HG02973 (cell line): ENCODE measurements around the gene CEP152.
"Not testable (repeated sequence)": the region's sequence is repeated elsewhere in the genome, so short reads cannot be mapped to it uniquely, and the experiment has no call there.

ENCODE experiments used
- ATAC-seq: cut with Tn5 transposase; IDR thresholded peaks from one replicate; pipeline ENCODE4 v1.9.1; 2021; ENCODE audit warnings: moderate library complexity; ENCODE audit not compliant: unreplicated experiment

CEP152 gene

DNA sequence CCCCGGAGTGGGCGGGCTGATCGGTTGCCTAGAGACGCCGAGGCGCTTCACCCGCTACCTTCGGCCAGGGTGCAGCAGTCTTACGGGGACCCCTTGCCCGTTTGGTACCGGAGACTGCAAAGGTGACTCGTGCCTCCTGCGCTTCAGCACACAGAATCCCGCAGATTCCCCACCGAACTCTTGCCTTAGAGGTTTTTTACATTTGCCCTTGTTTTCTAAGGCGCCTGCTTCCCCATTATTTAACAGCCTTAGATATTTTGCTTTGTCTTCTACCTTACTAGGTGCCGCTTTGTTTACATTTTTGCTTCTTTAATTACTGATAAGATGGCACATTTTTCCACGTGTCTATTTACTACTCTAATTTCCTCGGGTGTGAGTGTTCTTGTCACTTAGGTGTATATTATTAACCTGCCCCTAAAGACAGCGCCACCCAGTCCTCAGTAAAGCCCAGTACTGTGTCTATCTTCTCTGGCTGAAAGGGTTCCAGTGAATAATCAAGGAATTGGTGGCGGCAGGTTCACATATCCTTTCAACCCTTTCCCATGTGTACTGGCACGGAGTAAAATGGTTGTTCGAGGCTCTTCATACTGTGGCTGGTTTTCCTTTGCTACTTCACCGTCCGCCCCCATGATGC is 573 bp upstream of the CEP152 start:
- no peak for ATAC-seq

DNA sequence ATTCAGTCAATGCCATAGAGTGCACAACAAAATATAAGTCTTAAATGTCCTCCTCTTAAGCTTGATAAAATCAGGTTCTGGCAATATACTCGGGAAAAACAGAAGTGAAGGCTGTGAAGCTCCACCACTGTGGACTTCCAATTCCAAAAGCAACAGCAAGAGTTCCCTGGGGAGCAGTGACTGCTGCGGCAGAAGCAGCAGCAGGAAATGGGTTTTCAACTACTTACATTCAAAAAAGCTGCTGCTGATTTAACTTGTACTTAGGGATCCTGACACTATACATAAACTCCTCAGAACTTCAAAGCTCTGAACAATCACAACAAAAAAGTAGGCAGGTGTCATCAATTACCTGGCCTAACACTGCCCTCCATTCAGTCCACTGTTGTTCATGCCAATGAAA is 4.7 kb downstream of the CEP152 start:
- ATAC-seq, result no peak

DNA sequence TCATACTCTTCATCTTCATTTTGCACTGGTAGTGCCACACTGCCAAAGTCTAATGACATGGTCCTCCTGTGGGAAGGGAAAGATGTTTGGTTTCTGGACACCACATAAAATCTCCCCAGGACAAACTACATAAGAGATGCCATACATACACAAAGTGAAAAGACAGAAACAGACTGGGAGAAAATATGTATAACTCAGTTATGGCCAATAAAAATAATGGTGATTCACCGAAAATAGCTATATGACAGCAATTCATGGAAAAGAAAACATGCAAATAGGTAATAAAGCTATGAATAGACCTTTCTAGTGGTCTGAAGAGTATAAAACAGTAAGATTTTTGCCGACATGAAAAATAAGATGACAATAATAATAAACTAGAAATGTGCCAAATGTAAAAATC is 5.3 kb downstream of the CEP152 start:
- no peak for ATAC-seq

DNA sequence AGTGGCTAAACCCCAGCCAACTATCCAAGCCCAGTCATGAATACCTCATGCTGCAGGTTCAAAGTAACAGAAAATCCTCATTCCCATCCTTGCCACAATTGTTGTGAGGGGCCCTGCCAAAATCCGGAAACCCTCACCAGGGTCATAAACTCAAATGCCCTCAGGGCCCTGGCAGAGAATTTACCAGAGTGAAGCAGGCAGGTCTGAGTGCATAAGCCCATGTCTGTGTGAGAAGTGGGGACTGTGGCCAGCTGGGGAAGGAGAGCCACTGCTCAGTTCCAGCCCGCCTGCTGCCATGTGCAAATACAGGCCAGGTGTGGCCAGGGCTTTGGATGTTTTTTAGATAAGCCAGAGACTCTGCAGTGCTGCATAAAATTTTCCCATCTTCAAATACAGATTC is 7.0 kb downstream of the CEP152 start:
- no peak for ATAC-seq

DNA sequence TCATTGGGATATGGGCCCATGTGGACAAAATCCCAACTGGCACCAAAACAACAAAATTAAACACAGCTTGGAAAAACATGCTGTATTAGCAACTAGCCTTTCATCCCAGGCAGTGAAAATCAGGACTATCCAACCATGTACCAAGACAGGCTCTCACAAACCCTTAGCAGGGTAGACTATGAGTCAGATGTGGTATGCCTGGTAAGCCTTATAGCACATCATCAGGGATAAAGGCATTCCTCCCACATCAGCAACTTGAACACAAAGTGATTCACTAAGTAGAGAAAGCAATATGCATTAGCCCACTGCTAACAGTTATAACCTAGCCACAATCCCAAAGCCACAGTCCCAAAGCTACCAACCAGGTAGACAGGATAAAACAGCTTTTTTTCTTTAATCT is 8.0 kb downstream of the CEP152 start:
- no peak for ATAC-seq

DNA sequence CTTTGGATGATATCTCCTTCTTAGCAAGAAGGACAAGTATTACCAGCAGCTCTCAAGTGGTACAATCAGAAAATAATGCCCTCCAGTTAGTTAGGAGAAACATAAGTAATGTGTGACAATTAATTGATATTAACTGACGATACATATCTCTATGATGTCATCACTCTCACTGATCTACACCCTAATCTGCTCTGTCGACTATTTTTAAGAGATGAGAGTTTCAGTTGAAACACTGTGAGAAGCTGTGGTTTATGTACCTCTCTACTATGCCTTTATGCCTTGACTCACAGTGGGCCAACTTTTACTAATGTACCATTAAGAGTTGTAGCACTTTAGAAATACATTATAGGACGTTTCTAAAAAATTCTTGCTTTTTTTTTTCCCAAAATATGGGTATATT is 8.6 kb downstream of the CEP152 start:
- no peak for ATAC-seq

DNA sequence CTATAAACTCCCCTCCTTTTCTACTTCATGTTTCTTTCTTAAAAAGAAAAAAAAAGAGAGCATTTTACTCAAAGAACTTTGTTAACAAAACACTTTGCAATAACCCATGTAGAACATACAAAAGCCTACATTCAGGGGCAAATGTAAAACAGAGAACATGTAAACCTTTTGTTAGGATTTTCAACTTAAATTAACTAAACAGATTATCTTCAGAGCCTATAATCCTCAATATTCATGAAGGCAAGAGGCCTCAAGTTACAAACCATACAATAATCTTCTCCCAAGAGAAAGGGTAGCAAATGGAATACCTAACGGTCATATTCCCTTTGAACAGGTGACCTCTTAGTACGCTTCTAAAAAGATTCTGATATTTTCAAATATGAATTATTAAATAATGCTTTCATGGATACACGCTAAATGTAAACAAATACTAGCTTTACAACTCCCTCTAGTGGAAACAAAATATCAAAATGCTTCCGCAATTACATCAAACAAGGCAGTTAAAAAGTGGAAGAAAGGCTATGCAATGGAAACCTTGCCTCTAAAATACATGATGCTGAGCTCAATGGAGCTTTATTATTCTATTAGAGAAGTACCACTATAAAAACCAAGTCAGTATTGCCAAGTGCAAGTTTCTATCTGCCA is 9.9 kb downstream of the CEP152 start:
- ATAC-seq, result no peak

DNA sequence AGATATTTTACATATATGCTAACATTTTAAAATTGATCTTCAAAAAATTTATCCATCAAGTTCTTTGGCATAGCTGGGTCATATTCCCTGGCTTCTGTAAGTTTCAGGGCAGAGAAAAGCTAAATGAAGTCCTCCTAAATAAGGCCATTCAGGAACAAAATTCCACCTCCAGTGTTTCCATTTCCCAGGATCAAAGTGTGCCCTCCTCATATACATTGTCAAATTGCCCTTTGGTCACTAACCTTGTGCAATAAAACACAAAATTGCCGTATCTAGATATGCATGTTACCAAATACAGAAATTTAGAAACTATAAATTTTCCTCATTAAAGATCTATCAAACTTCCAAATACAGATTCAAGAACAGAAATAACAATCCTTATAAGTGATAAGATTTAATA is 10.6 kb downstream of the CEP152 start:
- ATAC-seq, result no peak

DNA sequence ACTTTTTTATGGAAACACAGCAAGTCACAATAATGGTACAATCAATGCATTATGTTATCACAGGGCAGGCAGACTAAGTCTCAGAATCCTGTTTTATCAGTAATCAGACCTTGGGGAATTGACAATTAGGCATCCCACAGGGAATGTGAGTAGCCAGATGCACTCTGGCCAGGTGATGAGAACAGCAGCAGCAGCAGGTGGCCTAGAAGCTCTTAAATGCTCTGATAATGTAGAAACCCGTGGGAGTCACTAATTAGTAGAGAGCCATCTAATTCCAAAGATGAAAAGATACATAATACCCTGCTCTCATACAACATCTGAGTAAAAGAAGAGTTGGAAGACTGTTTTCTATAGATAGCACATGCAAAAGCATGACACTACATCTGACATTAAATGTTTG is 12.6 kb downstream of the CEP152 start:
- no peak for ATAC-seq

DNA sequence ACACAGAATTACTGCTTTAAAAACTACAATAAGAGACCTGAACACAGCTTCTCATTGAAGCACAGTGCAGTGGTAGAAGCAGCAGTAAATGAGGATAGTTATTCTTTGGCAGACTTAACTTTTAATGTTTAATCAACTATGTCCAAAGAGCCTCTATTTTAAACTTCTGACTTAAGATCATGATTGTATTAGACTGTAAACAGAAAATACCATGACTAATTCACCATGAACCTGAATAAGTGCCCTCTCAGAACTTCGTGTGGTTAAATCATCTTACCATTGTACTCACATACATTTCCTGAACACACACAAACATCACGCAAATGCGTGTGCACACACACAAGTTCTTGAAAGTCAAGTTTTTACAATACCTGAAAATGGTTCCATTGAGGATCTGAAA is 13.9 kb downstream of the CEP152 start:
- ATAC-seq, result peak; percentile 37

DNA sequence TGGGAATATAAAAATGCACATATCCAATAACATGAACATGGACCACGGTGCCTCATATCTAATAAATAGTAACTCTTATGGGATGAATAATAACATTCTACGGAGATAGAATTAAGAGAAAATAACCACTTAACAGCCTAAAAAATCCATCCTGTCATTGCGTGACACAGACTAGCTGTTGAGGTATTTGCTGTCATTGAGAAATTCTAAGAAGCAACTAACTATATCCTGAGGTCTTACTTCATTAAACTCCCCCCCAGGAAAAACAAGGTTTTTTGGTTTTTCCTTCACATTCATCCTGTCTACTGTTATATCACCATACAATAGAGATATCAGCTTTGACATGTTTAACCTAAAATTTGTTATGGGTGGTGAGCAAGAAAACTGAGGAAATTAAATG is 14.3 kb downstream of the CEP152 start:
- no peak for ATAC-seq

DNA sequence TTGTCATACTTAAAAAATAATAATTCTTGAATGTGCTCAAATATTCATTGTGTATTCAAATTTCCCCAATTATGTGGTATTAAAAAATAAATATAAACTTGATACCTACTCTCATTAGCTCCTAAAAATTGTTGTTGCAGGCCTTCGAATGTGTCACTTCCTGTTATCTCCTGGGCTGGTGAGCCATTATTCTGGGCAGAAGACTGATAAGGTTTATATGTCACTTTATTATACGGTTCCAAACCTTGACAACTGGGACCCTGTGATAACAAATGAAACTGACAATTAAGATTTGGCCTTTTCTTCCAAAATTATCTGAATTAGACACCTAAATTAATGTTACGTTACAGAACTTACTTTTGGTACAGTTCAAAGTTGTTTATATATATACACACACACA is 15.0 kb downstream of the CEP152 start:
- ATAC-seq, result no peak

DNA sequence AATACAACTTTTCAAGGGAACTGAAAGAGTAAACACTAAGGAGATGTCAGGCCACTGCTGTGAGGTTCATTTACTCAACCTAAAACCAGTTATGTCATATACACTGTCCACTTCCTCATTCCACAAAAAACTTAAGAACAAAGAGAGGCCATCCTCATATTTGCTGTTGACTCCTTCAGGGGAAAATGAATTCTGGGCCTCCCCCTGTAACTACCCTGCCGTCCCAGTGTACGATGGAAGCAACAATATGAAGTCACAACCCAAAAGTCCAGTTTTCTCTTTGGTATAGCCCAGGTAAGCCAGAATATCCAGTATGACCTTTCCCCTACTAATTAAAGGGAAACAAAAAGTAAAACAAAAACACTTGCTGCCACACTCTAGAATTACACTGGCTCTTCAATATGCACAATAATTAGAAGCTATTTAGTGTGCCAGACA is 16.2 kb downstream of the CEP152 start:
- peak; percentile 91 for ATAC-seq

DNA sequence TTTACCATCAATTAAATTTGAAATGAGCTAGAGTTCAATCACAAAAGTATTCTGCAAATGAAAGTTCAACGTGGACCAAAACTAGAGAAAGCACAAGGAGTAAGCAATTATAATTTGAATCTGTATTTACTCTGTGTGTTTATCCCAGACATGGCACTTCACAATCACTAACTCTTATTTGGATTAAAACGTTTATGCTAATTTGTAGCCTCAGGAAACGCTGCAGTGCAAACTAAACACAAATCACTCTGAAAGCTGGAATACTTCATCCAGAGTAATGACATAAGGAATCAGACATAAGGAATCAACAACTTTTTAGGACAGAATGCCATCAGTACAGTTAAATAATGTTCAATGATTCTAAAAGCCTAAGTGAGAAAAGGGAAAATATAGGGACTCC is 18.5 kb downstream of the CEP152 start:
- no peak for ATAC-seq

DNA sequence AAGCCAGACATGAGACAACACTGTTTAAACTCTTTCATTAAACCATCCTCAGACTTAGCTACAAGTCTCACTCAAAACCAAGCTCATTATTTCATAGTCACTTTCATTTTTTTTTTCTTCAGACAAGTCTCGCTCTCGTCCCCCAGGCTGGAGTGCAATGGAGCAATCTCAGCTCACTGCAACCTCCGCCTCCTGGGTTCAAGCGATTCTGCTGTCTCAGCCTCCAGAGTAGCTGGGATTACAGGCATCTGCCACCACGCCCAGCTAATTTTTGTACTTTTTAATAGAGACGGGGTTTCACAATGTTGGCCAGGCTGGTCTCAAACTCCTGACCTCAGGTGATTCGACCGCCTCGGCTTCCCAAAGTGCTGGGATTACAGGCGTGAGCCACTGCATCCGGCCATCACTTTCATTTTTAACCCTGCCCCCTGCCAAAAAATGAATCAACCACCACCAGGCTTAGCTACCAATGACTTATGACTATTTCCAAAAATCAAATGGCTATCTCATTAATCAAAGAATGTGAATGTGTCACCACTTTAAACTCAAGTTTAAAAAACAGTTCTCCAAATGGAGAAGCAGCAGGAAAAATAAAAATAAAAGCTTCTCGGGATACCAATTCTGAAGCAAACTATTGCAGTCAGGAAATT is 20.3 kb downstream of the CEP152 start:
- ATAC-seq, result not testable (repeated sequence)

DNA sequence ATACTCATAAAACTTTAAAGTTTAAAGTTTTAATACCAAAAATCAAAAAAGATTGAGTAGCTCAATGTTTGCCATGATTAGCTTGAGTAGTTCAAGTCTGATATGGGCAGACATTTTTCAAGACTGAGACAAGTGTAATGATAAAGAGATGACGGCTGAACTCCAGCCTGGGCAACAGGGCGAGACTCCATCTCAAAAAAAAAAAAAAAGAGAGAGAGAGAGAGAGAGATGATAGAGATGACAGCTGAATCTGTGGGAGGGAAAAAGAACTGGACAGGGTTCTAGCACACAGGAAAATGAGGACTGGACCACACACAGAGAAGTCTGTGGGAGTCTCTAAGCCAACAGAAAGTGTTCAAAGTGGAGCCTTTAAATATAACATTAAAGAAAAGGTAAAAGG is 25.2 kb downstream of the CEP152 start:
- ATAC-seq, result no peak

DNA sequence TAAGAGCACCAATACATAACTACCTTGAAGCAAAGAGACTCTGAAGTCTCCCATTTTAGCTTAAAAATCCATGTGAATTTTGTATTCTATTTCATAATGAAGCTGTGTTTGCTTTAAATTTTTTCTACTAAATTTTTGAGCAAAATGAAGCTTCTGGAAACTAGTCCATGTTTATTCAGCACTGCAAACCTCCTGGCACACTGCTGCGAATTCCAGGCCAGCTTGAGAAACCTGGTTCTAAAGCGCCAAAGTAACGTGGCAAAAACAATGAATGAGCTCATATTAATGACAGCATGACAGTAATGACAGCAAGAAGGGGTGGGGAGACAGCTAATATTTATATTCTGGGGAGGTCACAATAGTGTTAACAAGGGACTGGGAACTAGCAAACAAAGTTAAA is 25.7 kb downstream of the CEP152 start:
- no peak for ATAC-seq

DNA sequence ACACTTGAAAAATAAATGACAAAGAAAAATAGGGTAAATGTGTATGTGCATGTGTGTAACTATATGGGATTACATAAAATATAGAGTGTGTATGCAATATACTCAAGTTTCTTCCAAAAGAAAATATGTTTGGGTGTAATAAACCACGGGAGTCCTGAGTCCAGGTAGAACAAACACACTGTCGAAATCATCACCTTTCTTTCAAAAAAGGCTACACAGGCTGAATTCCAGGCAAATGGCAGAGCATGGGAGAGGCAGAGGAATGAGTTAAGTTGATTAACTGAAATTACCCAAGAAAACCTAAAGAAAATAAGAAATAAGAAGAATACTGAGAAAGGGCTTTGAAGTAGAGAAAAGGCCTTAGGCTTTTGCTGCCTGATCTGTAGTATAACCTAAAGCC is 26.1 kb downstream of the CEP152 start:
- no peak for ATAC-seq

DNA sequence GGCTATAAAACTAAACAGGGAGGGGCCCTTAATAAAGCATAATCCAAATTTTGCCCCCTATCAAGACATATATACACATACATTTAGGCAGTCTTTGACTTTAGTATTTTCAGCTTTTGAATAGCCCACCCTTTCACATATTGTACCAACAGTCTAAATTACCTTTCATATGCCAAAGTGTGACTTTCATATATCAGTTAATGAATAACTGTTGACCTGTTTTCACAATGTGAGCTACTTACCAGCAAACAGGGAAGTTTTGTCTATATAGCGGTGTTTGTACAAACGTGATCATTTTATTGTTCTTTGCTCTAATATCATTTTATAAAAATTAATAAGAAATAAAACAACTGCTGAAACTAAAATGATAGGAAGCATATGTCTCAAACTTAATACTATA is 28.0 kb downstream of the CEP152 start:
- no peak for ATAC-seq

DNA sequence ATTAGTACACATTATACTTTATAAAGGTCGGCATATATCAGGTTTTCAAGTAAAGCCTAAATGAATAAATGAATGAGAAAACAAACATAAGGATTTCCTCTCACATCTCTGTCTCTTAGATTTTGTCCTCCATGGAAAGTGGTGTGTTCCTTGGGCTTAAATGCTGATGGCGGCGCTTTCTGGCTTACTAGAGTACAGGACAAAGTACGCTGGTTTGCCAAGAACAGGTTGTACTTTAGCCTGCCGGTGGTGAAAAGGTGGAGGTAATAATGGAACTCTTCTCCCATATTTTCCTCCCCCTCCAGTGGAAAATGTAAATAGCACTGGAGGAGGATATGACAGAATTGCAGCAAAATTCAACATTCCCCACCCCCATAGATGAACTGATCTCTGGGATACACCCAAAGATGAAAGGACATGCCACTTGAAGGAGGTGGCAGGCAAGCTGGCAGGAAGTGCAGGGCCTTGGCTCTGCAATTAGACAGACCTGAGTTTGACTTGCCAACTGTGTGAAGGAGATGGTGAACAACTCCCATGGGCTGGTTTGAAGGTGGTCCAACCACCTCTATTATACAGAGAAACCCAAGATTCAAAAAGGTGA is 29.3 kb downstream of the CEP152 start:
- no peak for ATAC-seq

DNA sequence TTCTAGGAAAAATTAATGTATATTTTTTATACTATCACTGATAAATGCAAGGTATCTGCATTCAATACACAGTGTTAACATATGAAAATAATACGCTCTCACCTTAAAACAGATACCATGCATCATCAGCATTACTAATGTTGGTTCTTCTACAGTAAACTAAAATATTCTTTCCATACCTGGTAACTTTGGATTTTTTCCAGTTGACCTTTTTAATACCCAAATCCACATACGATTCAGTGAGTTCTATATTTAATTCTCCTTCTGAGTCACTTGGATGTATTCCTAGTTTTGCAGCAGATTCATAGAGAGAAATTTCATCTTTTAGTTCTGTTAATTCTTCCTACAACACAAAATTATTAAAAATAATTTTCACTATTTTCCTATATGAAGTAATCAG is 29.9 kb downstream of the CEP152 start:
- no peak for ATAC-seq

DNA sequence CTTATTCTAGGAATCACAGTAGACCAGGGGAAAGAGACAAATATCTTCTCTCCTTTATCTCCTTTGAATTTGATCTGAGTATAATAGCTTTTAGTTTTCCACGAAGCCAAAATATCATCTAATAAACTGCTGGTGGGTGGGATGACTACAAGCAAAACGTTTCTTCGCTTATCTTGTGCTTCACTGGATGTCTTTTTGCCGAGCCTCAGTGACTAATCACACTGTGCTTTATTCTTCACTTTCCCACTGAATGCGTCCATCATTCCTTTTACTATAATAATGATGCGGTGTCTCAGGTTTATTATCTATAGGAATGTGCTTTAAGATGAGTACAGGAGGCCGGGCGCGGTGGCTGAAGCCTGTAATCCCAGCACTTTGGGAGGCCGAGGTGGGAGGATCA is 32.5 kb downstream of the CEP152 start:
- ATAC-seq, result no peak
